ENCODE results near the gene CNTNAP2.

CNTNAP2 gene

GRCh38 chr7:146542101-146542500 lies 425.5 kb downstream of the CNTNAP2 start:
- no peaks in the 10 kb centered on the region for H3K36me3 ChIP-seq (ENCODE audit: insufficient read depth, insufficient read length, low read length)
- H3K27me3 ChIP-seq (ENCODE audit: insufficient read depth, insufficient read length): no peaks in the 10 kb centered on the region
- TF ChIP-seq SUZ12 (IDR thresholded peaks at IDR 0.05; ENCODE audit: extremely low read depth, insufficient read depth, insufficient read length) (no peak), ZNF274 (IDR thresholded peaks at IDR 0.05; ENCODE audit: low read depth, low read length) (no peak), YY1 (IDR thresholded peaks at IDR 0.05; ENCODE audit: insufficient read depth, insufficient read length) (no peak)
- DNase-seq (ENCODE audit: low read depth, low spot score): no peak
- H3K4me1 ChIP-seq (ENCODE audit: insufficient read depth, insufficient read length): no peaks in the 10 kb centered on the region
- no peak overlapping the region for H3K4me3 ChIP-seq (ENCODE audit: insufficient read length, low read depth)
- no peaks in the 10 kb centered on the region for H3K9me3 ChIP-seq (ENCODE audit: insufficient read depth, low read length)
- no peak overlapping the region for H3K9ac ChIP-seq (ENCODE audit: insufficient read length, low read depth)

DNA sequence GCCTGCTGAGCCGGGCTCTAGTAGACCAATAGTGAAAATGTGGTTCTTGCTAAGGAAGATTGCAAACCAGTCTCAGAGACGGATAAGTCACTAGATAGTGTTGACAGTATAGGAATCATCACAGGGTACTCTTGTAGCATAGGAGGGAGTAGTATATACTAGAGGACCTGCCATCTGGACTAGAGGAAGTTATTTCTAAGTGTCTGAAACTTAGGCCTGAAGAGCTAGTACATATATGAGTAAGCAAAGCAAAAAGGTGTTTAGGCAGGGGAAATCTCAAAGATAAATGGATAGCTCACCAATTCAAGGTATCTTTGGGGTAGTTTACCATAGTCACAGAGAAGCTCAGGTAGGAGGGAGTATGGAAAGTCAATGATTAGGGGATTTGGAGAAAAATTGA lies 428.1 kb downstream of the CNTNAP2 start:
- Histone ChIP-seq H3K27me3 (ENCODE audit: insufficient read depth, insufficient read length) (no peaks in the 10 kb centered on the region), H3K4me1 (ENCODE audit: insufficient read depth, insufficient read length) (no peaks in the 10 kb centered on the region), H3K36me3 (ENCODE audit: insufficient read depth, insufficient read length, low read length) (no peaks in the 10 kb centered on the region), H3K9me3 (ENCODE audit: insufficient read depth, low read length) (no peaks in the 10 kb centered on the region), H3K4me3 (ENCODE audit: insufficient read length, low read depth) (no peak overlapping the region), H3K9ac (ENCODE audit: insufficient read length, low read depth) (no peak overlapping the region)
- TF ChIP-seq YY1 (IDR thresholded peaks at IDR 0.05; ENCODE audit: insufficient read depth, insufficient read length) (no peak), ZNF274 (IDR thresholded peaks at IDR 0.05; ENCODE audit: low read depth, low read length) (no peak), SUZ12 (IDR thresholded peaks at IDR 0.05; ENCODE audit: extremely low read depth, insufficient read depth, insufficient read length) (no peak)
- DNase-seq (ENCODE audit: low read depth, low spot score): no peak

GRCh38 chr7:146548816-146549215 lies 432.2 kb downstream of the CNTNAP2 start:
- DNase-seq (ENCODE audit: low read depth, low spot score): no peak
- no peak overlapping the region for H3K9ac ChIP-seq (ENCODE audit: insufficient read length, low read depth)
- H3K9me3 ChIP-seq (ENCODE audit: insufficient read depth, low read length): no peaks in the 10 kb centered on the region
- H3K4me3 ChIP-seq (ENCODE audit: insufficient read length, low read depth): no peak overlapping the region
- TF ChIP-seq SUZ12 (IDR thresholded peaks at IDR 0.05; ENCODE audit: extremely low read depth, insufficient read depth, insufficient read length) (no peak), ZNF274 (IDR thresholded peaks at IDR 0.05; ENCODE audit: low read depth, low read length) (no peak), YY1 (IDR thresholded peaks at IDR 0.05; ENCODE audit: insufficient read depth, insufficient read length) (no peak)
- H3K27me3 ChIP-seq (ENCODE audit: insufficient read depth, insufficient read length): no peaks in the 10 kb centered on the region
- H3K36me3 ChIP-seq (ENCODE audit: insufficient read depth, insufficient read length, low read length): no peaks in the 10 kb centered on the region
- H3K4me1 ChIP-seq (ENCODE audit: insufficient read depth, insufficient read length): no peaks in the 10 kb centered on the region

DNA sequence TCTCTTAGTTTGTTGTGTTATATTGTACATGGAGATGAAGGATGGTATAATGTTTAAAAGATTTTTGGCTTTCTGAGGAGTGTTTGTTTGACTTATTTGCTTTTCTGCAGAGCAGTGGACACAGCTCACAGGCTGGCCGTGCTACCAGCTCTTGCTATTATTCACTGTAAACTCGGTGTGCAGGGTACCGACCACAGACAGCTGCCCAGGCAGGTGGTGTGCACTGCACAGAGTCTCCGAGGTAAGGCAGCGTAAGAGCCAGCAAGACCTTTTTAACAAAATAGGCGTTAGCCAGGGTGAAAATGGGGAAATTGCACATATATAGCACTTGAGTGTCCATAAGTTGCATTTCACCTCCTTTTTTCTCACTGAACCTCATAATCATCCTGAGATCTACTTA lies 438.0 kb downstream of the CNTNAP2 start:
- TF ChIP-seq YY1 (IDR thresholded peaks at IDR 0.05; ENCODE audit: insufficient read depth, insufficient read length): no peak
- no peak for TF ChIP-seq SUZ12 (IDR thresholded peaks at IDR 0.05; ENCODE audit: extremely low read depth, insufficient read depth, insufficient read length)
- TF ChIP-seq ZNF274 (IDR thresholded peaks at IDR 0.05; ENCODE audit: low read depth, low read length): no peak
- DNase-seq (ENCODE audit: low read depth, low spot score): no peak
- no peaks in the 10 kb centered on the region for H3K36me3 ChIP-seq (ENCODE audit: insufficient read depth, insufficient read length, low read length)
- H3K4me1 ChIP-seq (ENCODE audit: insufficient read depth, insufficient read length): no peaks in the 10 kb centered on the region
- H3K9me3 ChIP-seq (ENCODE audit: insufficient read depth, low read length): no peaks in the 10 kb centered on the region
- no peak overlapping the region for H3K9ac ChIP-seq (ENCODE audit: insufficient read length, low read depth)
- no peaks in the 10 kb centered on the region for H3K27me3 ChIP-seq (ENCODE audit: insufficient read depth, insufficient read length)
- no peak overlapping the region for H3K4me3 ChIP-seq (ENCODE audit: insufficient read length, low read depth)

DNA sequence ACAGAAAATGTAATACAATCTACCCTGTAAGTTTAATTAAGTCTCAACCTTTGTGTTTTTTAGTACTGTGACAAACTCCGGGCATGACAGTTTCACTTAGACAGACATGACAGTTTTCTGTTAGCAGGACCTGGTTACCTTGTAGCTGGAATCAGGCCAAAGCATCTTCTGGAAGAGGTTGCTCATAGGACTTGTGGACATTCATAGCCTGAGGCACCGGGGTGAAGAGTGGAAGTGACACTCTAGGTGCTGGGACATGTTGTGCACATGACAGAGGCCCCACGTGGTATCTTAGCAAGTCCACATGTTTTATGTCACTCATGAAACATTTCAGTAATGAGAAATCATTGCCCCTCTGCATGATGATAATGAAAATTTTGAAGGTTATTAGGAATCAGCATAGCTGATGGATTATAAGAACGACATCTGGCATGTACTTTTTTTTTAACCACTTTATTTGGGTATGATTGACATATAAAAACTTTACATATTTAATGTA lies 441.4 kb downstream of the CNTNAP2 start:
- Histone ChIP-seq H3K4me3 (ENCODE audit: insufficient read length, low read depth) (no peak overlapping the region), H3K4me1 (ENCODE audit: insufficient read depth, insufficient read length) (no peaks in the 10 kb centered on the region), H3K9ac (ENCODE audit: insufficient read length, low read depth) (no peak overlapping the region), H3K27me3 (ENCODE audit: insufficient read depth, insufficient read length) (no peaks in the 10 kb centered on the region), H3K9me3 (ENCODE audit: insufficient read depth, low read length) (no peaks in the 10 kb centered on the region), H3K36me3 (ENCODE audit: insufficient read depth, insufficient read length, low read length) (no peaks in the 10 kb centered on the region)
- no peak for TF ChIP-seq YY1 (IDR thresholded peaks at IDR 0.05; ENCODE audit: insufficient read depth, insufficient read length)
- TF ChIP-seq SUZ12 (IDR thresholded peaks at IDR 0.05; ENCODE audit: extremely low read depth, insufficient read depth, insufficient read length): no peak
- no peak for TF ChIP-seq ZNF274 (IDR thresholded peaks at IDR 0.05; ENCODE audit: low read depth, low read length)
- no peak for DNase-seq (ENCODE audit: low read depth, low spot score)

- TF ChIP-seq ZNF274 (IDR thresholded peaks at IDR 0.05; ENCODE audit: low read depth, low read length) (no peak), SUZ12 (IDR thresholded peaks at IDR 0.05; ENCODE audit: extremely low read depth, insufficient read depth, insufficient read length) (no peak), YY1 (IDR thresholded peaks at IDR 0.05; ENCODE audit: insufficient read depth, insufficient read length) (no peak)
- DNase-seq (ENCODE audit: low read depth, low spot score): no peak
Observed at GRCh38 chr7:146565872-146566271, 449.3 kb downstream of the CNTNAP2 start.

GRCh38 chr7:146575903-146576302 lies 459.3 kb downstream of the CNTNAP2 start:
- no peaks in the 10 kb centered on the region for H3K36me3 ChIP-seq (ENCODE audit: insufficient read depth, insufficient read length, low read length)
- DNase-seq (ENCODE audit: low read depth, low spot score): no peak
- TF ChIP-seq SUZ12 (IDR thresholded peaks at IDR 0.05; ENCODE audit: extremely low read depth, insufficient read depth, insufficient read length) (no peak), ZNF274 (IDR thresholded peaks at IDR 0.05; ENCODE audit: low read depth, low read length) (no peak), YY1 (IDR thresholded peaks at IDR 0.05; ENCODE audit: insufficient read depth, insufficient read length) (no peak)
- no peaks in the 10 kb centered on the region for H3K4me1 ChIP-seq (ENCODE audit: insufficient read depth, insufficient read length)
- H3K27me3 ChIP-seq (ENCODE audit: insufficient read depth, insufficient read length): no peaks in the 10 kb centered on the region
- no peak overlapping the region for H3K9ac ChIP-seq (ENCODE audit: insufficient read length, low read depth)
- no peak overlapping the region for H3K4me3 ChIP-seq (ENCODE audit: insufficient read length, low read depth)
- no peaks in the 10 kb centered on the region for H3K9me3 ChIP-seq (ENCODE audit: insufficient read depth, low read length)

More at GRCh38 chr7:146565872-146566271, 449.3 kb downstream of the CNTNAP2 start:
- no peaks in the 10 kb centered on the region for H3K36me3 ChIP-seq (ENCODE audit: insufficient read depth, insufficient read length, low read length)
- no peak overlapping the region for H3K9ac ChIP-seq (ENCODE audit: insufficient read length, low read depth)
- H3K27me3 ChIP-seq (ENCODE audit: insufficient read depth, insufficient read length): no peaks in the 10 kb centered on the region
- H3K9me3 ChIP-seq (ENCODE audit: insufficient read depth, low read length): no peaks in the 10 kb centered on the region
- H3K4me3 ChIP-seq (ENCODE audit: insufficient read length, low read depth): no peak overlapping the region
- no peaks in the 10 kb centered on the region for H3K4me1 ChIP-seq (ENCODE audit: insufficient read depth, insufficient read length)
